Measurements from ENCODE around the gene NABP1.

The NABP1 gene

GRCh38 chr2:191713837-191714236 is 35.9 kb downstream of the NABP1 start:
- DNase-seq: no peak

- peak; percentile 4 to 38 for DNase-seq
Observed at GRCh38 chr2:191714925-191715324, 37.0 kb downstream of the NABP1 start.

- DNase-seq: no peak
Observed at GRCh38 chr2:191715471-191715870, 37.5 kb downstream of the NABP1 start.

GRCh38 chr2:191719261-191719660 is 41.3 kb downstream of the NABP1 start:
- DNase-seq: no peak

- no peak for DNase-seq
Observed at GRCh38 chr2:191719938-191720337, 42.0 kb downstream of the NABP1 start.

- DNase-seq: no peak
Observed at GRCh38 chr2:191721331-191721730, 43.4 kb downstream of the NABP1 start.

GRCh38 chr2:191724015-191724414 is 46.1 kb downstream of the NABP1 start:
- peak in 1 of 2 experiments; percentile 6 for DNase-seq

- no peak for DNase-seq
Observed at GRCh38 chr2:191728750-191729624, 51.1 kb downstream of the NABP1 start.

- DNase-seq: no peak
Observed at GRCh38 chr2:191730263-191730662, 52.3 kb downstream of the NABP1 start.
